Globus pallidus (tissue), 1 donor: ENCODE results near the gene TEX13B.
"Not testable (repeated sequence)": the region's sequence is repeated elsewhere in the genome, so short reads cannot be mapped to it uniquely, and the experiment has no call there.

Source experiments
- DNase-seq: peaks from one replicate; pipeline ENCODE4 v3.0.0-alpha.2; 2015; ENCODE audit warnings: low spot score

TEX13B gene

GRCh38 chrX:107982356-107982755 is at the start of gene TEX13B:
TEX13B (minus strand) TSS chrX:107982370; CDS start chrX:107982127, 243 bp downstream.
- DNase-seq = no peak

- no peak for DNase-seq
Measured at GRCh38 chrX:108029928-108030711, 48.0 kb upstream of the TEX13B start.

GRCh38 chrX:108028854-108029253 is 46.7 kb upstream of the TEX13B start:
- DNase-seq = no peak

DNA sequence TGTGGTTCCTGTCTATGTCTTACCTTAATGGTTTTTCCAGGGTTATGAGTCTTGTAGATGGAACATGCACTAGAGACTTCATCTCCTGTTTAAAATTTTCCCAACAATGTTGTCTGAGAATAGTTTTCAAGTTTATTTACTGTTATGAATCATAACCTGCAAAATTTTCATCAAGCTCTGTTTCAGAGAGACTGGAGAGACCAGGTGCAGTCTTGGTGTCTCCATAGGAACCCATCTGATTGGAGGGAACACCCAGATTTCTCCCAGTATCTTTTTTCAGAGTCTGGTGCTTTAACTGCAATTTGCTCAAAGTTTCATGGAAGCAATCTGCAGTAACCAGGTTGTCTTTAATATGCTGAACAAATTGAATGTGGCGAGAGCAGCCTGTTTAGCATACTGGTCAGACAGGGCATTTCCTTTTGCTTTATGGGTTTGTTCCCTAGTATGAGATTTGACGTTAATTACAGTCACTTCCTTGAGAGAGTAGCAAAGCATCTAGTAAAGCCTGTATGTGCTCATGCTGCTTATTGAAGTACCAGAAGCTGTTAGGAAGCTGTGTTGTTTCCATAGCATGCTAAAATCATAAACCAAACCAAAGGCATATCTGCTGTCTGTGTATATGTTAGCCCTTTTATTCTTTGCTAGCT is 43.9 kb upstream of the TEX13B start:
- DNase-seq = no peak

DNA sequence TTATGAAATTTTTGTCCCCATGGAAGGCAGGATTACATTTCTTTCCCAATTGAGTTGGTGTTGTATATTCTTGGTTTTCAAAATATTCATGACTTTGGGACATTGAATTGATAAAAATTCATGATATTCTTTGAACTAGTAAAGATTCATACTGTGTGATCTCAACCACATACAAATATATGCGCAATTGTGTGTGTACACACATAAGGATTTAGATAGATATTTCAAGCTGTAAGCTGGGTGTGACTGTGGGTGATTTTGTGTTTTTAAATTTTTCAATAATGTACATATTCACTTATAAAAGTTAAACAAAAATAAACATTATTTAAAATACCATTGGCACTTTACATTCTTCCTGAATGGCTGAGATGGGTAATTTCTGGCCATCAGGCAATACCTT is 43.2 kb upstream of the TEX13B start:
- DNase-seq = no peak

GRCh38 chrX:108022491-108023089 is 40.4 kb upstream of the TEX13B start:
- no peak for DNase-seq

GRCh38 chrX:108020631-108021030 is 38.5 kb upstream of the TEX13B start:
- DNase-seq = no peak

DNA sequence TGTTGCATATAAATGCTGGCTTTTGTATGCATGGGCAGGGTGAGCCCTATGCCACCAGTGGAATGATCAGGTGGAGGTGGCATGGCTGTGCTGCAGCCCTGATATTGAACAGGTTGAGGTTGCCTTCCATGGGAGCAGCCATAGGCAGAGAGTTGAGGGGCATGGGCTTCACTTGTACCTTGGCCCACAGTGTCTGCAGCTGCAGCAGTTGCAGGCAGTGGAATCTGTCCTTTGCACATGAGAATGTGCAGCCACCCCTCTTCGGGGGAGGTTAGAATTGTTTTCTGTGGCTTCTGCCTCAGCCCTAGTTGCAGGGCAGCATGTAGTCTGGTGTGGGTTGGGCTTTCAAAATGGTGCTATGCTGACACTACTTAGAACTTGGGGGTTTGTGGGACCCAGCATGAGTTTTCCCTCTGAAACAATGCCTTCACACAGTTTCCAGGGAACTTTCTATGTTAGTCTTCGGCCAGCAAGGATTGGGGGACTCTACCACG is 37.3 kb upstream of the TEX13B start:
- no peak for DNase-seq

GRCh38 chrX:108018656-108019381 is 36.6 kb upstream of the TEX13B start:
- no peak for DNase-seq

GRCh38 chrX:108001218-108001814 is 19.1 kb upstream of the TEX13B start:
- DNase-seq = no peak

GRCh38 chrX:108000751-108001150 is 18.6 kb upstream of the TEX13B start:
- no peak for DNase-seq

DNA sequence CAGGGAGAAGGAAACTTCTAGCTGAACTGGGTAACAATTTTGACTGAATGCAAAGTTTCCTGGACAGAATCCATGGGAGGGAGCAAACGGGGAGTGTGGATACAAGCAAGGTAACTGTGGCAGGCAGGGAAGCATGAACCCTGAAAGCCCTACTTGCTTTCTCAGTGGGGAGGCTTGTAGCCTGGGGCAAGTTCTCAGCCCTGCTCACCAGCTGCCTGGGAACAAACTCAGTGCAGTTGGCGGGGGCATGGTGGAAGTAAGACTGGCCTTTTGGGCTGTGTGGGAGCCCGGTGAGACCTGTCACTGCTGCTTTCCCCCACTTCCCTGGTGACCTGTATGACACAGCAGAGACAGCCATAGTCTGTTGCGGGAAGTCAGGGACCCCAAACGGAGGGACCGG is 14.0 kb upstream of the TEX13B start:
- DNase-seq = no peak

DNA sequence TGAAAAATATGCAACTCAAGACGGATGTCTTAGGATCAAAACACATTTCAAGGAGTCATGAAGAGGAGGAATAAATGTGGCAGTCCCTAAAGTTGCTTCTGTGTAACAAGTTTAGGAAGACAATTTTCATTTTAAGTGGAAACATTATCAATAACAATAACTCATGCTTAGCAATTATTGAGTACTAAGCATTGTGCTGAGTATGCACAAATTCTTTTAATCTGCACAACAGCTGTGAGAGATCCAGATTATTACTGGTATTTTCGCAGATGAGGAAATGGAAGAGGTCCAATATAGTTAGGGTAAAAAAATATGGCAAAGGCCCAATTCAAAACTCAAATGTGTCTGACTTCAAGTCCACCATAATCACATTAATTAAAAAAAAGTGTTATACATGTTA is 2.9 kb upstream of the TEX13B start:
- DNase-seq = no peak

- no peak for DNase-seq
Measured at GRCh38 chrX:107979534-107979933, 2.6 kb downstream of the TEX13B start.

GRCh38 chrX:107978707-107979307 is 3.4 kb downstream of the TEX13B start:
- DNase-seq = no peak

DNA sequence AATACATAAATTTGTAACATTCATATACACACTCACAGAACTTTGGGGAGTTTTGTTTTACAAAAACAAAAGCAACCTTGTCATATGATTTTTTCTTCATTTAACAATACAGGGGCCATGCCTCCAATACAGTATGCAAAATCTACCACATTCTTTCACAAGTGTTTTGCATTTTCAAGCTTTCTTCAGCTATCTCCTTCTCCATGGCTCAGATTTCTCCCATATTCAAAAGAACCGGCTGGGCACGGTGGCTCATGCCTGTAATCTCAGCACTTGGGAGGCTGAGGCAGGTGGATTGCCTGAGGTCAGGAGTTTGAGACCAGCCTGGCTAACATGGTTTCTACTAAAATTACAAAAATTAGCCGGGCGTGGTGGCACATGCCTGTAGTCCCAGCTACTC is 4.1 kb downstream of the TEX13B start:
- DNase-seq = no peak

GRCh38 chrX:107971636-107972035 is 10.5 kb downstream of the TEX13B start:
- no peak for DNase-seq

- DNase-seq = no peak
Measured at GRCh38 chrX:107970073-107970472, 12.1 kb downstream of the TEX13B start.

- DNase-seq = no peak
Measured at GRCh38 chrX:107968623-107969022, 13.5 kb downstream of the TEX13B start.

GRCh38 chrX:107955337-107955736 is 26.8 kb downstream of the TEX13B start:
- not testable (repeated sequence) for DNase-seq

- no peak for DNase-seq
Measured at GRCh38 chrX:107940095-107940494, 42.1 kb downstream of the TEX13B start.

DNA sequence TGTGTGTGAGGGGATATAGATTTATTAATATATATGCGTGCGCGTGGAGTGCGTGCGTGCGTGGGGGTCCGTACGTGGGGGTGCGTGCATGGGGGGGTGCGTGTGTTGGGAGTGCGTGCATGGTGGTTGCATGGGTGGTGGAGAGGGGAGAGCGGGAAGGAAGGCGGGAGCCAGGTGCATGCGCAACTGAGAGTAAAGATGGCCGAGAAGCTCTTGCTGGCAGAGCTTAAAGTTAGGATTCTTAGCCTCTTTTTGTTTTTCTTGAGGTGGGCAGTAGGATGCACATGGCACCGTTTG is 45.8 kb downstream of the TEX13B start:
- DNase-seq = no peak
